ENCODE data around the gene CDKN3. TPM values are rescaled to one million over a fixed set of nuclear protein-coding genes. Genes with fewer than 3 reads are reported as not detected.
A peak's percentile ranks its signal among the peaks of the same experiment; 100 is the strongest.
"Not testable (repeated sequence)": the region's sequence is repeated elsewhere in the genome, so short reads cannot be mapped to it uniquely, and the experiment has no call there.

The CDKN3 gene
- total RNA-seq, 2 donors from 2014 or later, result 2.6 to 20.6 TPM

- TF ChIP-seq POLR2AphosphoS5 (IDR thresholded peaks at IDR 0.05), result no peak
- TF ChIP-seq CTCF (IDR thresholded peaks at IDR 0.05), result no peak
- no peak for TF ChIP-seq POLR2A (IDR thresholded peaks at IDR 0.05)
- Histone ChIP-seq H3K9me3 (no peaks in the 10 kb centered on the region), H3K4me1 (replicated peaks) (no peaks in the 10 kb centered on the region), H3K4me3 (no peak overlapping the region), H3K27me3 (replicated peaks; ENCODE audit: insufficient read depth) (no peaks in the 10 kb centered on the region), H3K27ac (no peak overlapping the region), H3K36me3 (no peaks in the 10 kb centered on the region)
- no peak for DNase-seq (ENCODE audit: low spot score)
- intact Hi-C loops (cut with DNase I), result no loop called here
- 96% methylated on average over 27 of the region's 27 CpGs for WGBS
Measured at GRCh38 chr14:54394596-54394995, 2.2 kb upstream of the CDKN3 start.

GRCh38 chr14:54395284-54395683, 1.5 kb upstream of the CDKN3 start:
- WGBS, result 84% methylated on average over 4 of the region's 4 CpGs
- Histone ChIP-seq H3K4me3 (no peak overlapping the region), H3K36me3 (no peaks in the 10 kb centered on the region), H3K4me1 (replicated peaks) (no peaks in the 10 kb centered on the region), H3K27me3 (replicated peaks; ENCODE audit: insufficient read depth) (no peaks in the 10 kb centered on the region), H3K27ac (no peak overlapping the region), H3K9me3 (no peaks in the 10 kb centered on the region)
- no peak for TF ChIP-seq CTCF (IDR thresholded peaks at IDR 0.05)
- no peak for TF ChIP-seq POLR2AphosphoS5 (IDR thresholded peaks at IDR 0.05)
- no peak for TF ChIP-seq POLR2A (IDR thresholded peaks at IDR 0.05)
- intact Hi-C loops (cut with DNase I), result no loop called here
- no peak for DNase-seq (ENCODE audit: low spot score)

- H3K4me3 ChIP-seq, result no peak overlapping the region
- TF ChIP-seq CTCF (IDR thresholded peaks at IDR 0.05) (no peak), POLR2A (IDR thresholded peaks at IDR 0.05) (no peak), POLR2AphosphoS5 (IDR thresholded peaks at IDR 0.05) (no peak)
- no peaks in the 10 kb centered on the region for H3K9me3 ChIP-seq
- H3K27me3 ChIP-seq (replicated peaks; ENCODE audit: insufficient read depth), result no peaks in the 10 kb centered on the region
- no peaks in the 10 kb centered on the region for H3K4me1 ChIP-seq (replicated peaks)
- 99% methylated on average over 2 of the region's 2 CpGs for WGBS
- H3K27ac ChIP-seq, result no peak overlapping the region
- intact Hi-C loops (cut with DNase I), result no loop called here
- no peaks in the 10 kb centered on the region for H3K36me3 ChIP-seq
- DNase-seq (ENCODE audit: low spot score), result no peak
Measured at GRCh38 chr14:54395716-54396115, 1.1 kb upstream of the CDKN3 start.

- Histone ChIP-seq H3K9me3 (no peaks in the 10 kb centered on the region), H3K27me3 (replicated peaks; ENCODE audit: insufficient read depth) (no peaks in the 10 kb centered on the region), H3K4me3 (peak overlapping the region; percentile 49 to 59), H3K27ac (peak overlapping the region in 1 of 2 donors; percentile 39), H3K36me3 (no peaks in the 10 kb centered on the region), H3K4me1 (replicated peaks) (no peaks in the 10 kb centered on the region)
- 74% methylated on average over 9 of the region's 9 CpGs for WGBS
- no peak for DNase-seq (ENCODE audit: low spot score)
- intact Hi-C loops (cut with DNase I), result no loop called here
- TF ChIP-seq POLR2A (IDR thresholded peaks at IDR 0.05), result no peak
- no peak for TF ChIP-seq POLR2AphosphoS5 (IDR thresholded peaks at IDR 0.05)
- no peak for TF ChIP-seq CTCF (IDR thresholded peaks at IDR 0.05)
Measured at GRCh38 chr14:54396183-54396492, 669 bp upstream of the CDKN3 start.

GRCh38 chr14:54399560-54399959, 2.8 kb downstream of the CDKN3 start:
- H3K36me3 ChIP-seq, result no peaks in the 10 kb centered on the region
- no peaks in the 10 kb centered on the region for H3K4me1 ChIP-seq (replicated peaks)
- 74% methylated on average over 2 of the region's 2 CpGs for WGBS
- TF ChIP-seq POLR2AphosphoS5 (IDR thresholded peaks at IDR 0.05) (no peak), POLR2A (IDR thresholded peaks at IDR 0.05) (no peak), CTCF (IDR thresholded peaks at IDR 0.05) (no peak)
- no peaks in the 10 kb centered on the region for H3K9me3 ChIP-seq
- intact Hi-C loops (cut with DNase I), result no loop called here
- H3K4me3 ChIP-seq, result no peak overlapping the region
- DNase-seq (ENCODE audit: low spot score), result no peak
- H3K27ac ChIP-seq, result no peak overlapping the region
- no peaks in the 10 kb centered on the region for H3K27me3 ChIP-seq (replicated peaks; ENCODE audit: insufficient read depth)

- WGBS, result 92% methylated on average over 6 of the region's 6 CpGs
Measured at GRCh38 chr14:54403401-54404005, 6.7 kb downstream of the CDKN3 start.

More at GRCh38 chr14:54403401-54404005, 6.7 kb downstream of the CDKN3 start:
- DNase-seq (ENCODE audit: low spot score); H3K27ac ChIP-seq; H3K36me3 ChIP-seq; H3K27me3 ChIP-seq (replicated peaks; ENCODE audit: insufficient read depth); H3K4me3 ChIP-seq; H3K9me3 ChIP-seq; H3K4me1 ChIP-seq (replicated peaks); intact Hi-C loops (cut with DNase I): not testable (repeated sequence)
